Heart left ventricle (tissue), 16 donors: ENCODE measurements around the gene RAD51C. TPM values are rescaled to one million over a fixed set of nuclear protein-coding genes. Genes with fewer than 3 reads are reported as not detected.
"Not testable (repeated sequence)": the region's sequence is repeated elsewhere in the genome, so short reads cannot be mapped to it uniquely, and the experiment has no call there.

Experiments
- ATAC-seq, 4 donors: fragments of 200-7000 bp; cut with Tn5 transposase; one replicate each; pipeline ENCODE4 v1.9.1; 2020 to 2022; ENCODE audit warnings: moderate library complexity in 4 of 4, mild to moderate bottlenecking in 3 of 4, moderate number of reproducible peaks in 1 of 4
- DNase-seq, 5 donors: peaks; one replicate each; pipeline ENCODE4 v3.0.0-alpha.2; 2020
- H3K27ac ChIP-seq, 12 donors: fragments of 200-600 bp; sonication (generic) in 4 of 12; one replicate each; pipeline versions ENCODE4 v1.5.0 to v1.8.0; 2016 to 2022; ENCODE audit warnings: mild to moderate bottlenecking in 2 of 12
- H3K27me3 ChIP-seq, 9 donors: fragments of 200-600 bp; sonication (generic) in 2 of 9; one replicate each; pipeline versions ENCODE4 v1.5.1 to v1.8.0; 2016 to 2022; ENCODE audit warnings: mild to moderate bottlenecking in 3 of 9
- H3K36me3 ChIP-seq, 9 donors: fragments of 200-600 bp; sonication (generic) in 2 of 9; one replicate each; pipeline versions ENCODE4 v1.5.0 to v1.8.0; 2018 to 2022; ENCODE audit warnings: mild to moderate bottlenecking in 2 of 9
- H3K4me1 ChIP-seq, 12 donors: fragments of 200-600 bp; sonication (generic) in 4 of 12; one replicate each; pipeline versions ENCODE4 v1.5.0 to v1.8.0; 2016 to 2022; ENCODE audit warnings: mild to moderate bottlenecking in 3 of 12
- H3K4me3 ChIP-seq, 12 donors: fragments of 200-600 bp; sonication (generic) in 4 of 12; one replicate each; pipeline versions ENCODE4 v1.5.0 to v1.8.0; 2017 to 2022; ENCODE audit warnings: mild to moderate bottlenecking in 9 of 12, moderate library complexity in 4 of 12
- H3K9me3 ChIP-seq, 12 donors: fragments of 200-600 bp; sonication (generic) in 4 of 12; one replicate each; pipeline versions ENCODE4 v1.5.0 to v1.8.0; 2016 to 2022; ENCODE audit warnings: mild to moderate bottlenecking in 1 of 12
- CTCF ChIP-seq, 12 donors: fragments of 200-600 bp; sonication (generic) in 4 of 12; IDR thresholded peaks; one replicate each; pipeline versions ENCODE4 v1.5.0 to v1.8.0; 2018 to 2022; ENCODE audit warnings: antibody characterized with exemption in 12 of 12, mild to moderate bottlenecking in 5 of 12
- POLR2A ChIP-seq, 2 donors: fragments of 450-650 bp; IDR thresholded peaks; one replicate each; pipeline ENCODE4 v1.6.1; 2017; ENCODE audit warnings: antibody characterized with exemption in 2 of 2, mild to moderate bottlenecking in 2 of 2, moderate library complexity in 2 of 2
- WGBS, 4 donors: extraction: QIAGEN DNeasy Blood & Tissue Kit in 2 of 4; methylation state at CpG; one replicate each; pipeline versions ENCODE4 v1.1.5 to v1.1.7; 2013 to 2018; 5-methylcytosine and 5-hydroxymethylcytosine counted together
- intact Hi-C, 10 donors: fragments of 100-400 bp; cut with DNase I; formaldehyde crosslinking; loops; one replicate each; pipeline versions ENCODE4 v1.11.1 to v1.14.2; 2022
- polyA plus RNA-seq, 2 donors: library from polyadenylated mRNA; stranded (reverse); fragments of 200-250 nt; gene quantifications; one replicate each; pipeline ENCODE4 v1.2.3, GENCODE V29; 2013
- total RNA-seq, 9 donors: library from RNA; depleted of rRNA in 2 of 9; stranded (reverse); fragments of >200 nt in 2 of 9; fragmentation: NEBNext Ultra II Directional in 3 of 9; extraction: Animal tissue kit (Norgen Biotek cat#: 25700) in 3 of 9; gene quantifications; one replicate each; pipeline versions ENCODE4 v1.1.0 to v1.2.4, GENCODE V29; 2016 to 2023
- donor health status: ischemic (EF 13 %, LVEDD 7.1; RV severe dilation, severe dysfunction).
- donor health status: healthy with polysubstance abuse.
- donor health status: DM: no; HTN: yes; CAD: no.
- donor health status: DM: no; HTN: no; CAD: no.
- donor health status: ischemic (EF 25% LVEDD 6.9; RV normal size, moderate dysfunction).
- donor health status: ischemic (EF 25% LVEDD 5.7; RV mildly dilated, moderate dysfunction).
- donor health status: healthy.
- donor health status: DM: yes; HTN: yes; CAD: no.
- donor health status: ischemic (EF 35%, LVEDD 5.7; RV mildly dilated, moderate dysfunction).
- donor health status: nonischemic (EF 11% LVEDD 7.7; RV severe dilation, severe dysfunction).
- donor health status: DM: yes; HTN: yes; CAD: no.
- donor health status: PGD.
- donor health status: ischemic (EF 29% LVEDD 5.4; RV normal size, mild dysfunction).
- donor health status: nonischemic (EF 23%, LVEDD 6.1; RV moderate dilation, normal function).

Gene RAD51C
- total and polyA plus RNA-seq, 11 donors, result 17.1 to 48.9 (median 39.6) TPM

- no peaks in the 10 kb centered on the region for H3K9me3 ChIP-seq
- H3K4me3 ChIP-seq, result peak overlapping the region in 4 of 12 donors; percentile 10 to 26 (median 20)
- peak in 3 of 4 donors; percentile 62 to 76 (median 75) for ATAC-seq
- WGBS, 4 donors, result 45 to 51% (median 50%) methylated on average over 12 of the region's 12 CpGs
- no peak for DNase-seq
- H3K36me3 ChIP-seq, result no peaks in the 10 kb centered on the region
- H3K27ac ChIP-seq, result peak overlapping the region in 3 of 12 donors; percentile 4 to 49 (median 4)
- TF ChIP-seq POLR2A (IDR thresholded peaks at IDR 0.05), result no peak
- no peak for TF ChIP-seq CTCF (IDR thresholded peaks at IDR 0.05)
- intact Hi-C loops, result loop anchor here in 1 of 10 donors (10.0 kb wide), 1 partner anchor 145 kb away; no protein-coding TSS in a partner anchor
- no peaks in the 10 kb centered on the region for H3K27me3 ChIP-seq
- H3K4me1 ChIP-seq, result no peaks in the 10 kb centered on the region
Measured at GRCh38 chr17:58679263-58680037, 13.0 kb upstream of the RAD51C start.

- no peak for ATAC-seq
- H3K27ac ChIP-seq, result peak overlapping the region in 2 of 12 donors; percentile 4 to 49
- H3K27me3 ChIP-seq, result no peaks in the 10 kb centered on the region
- no peaks in the 10 kb centered on the region for H3K9me3 ChIP-seq
- no peaks in the 10 kb centered on the region for H3K4me1 ChIP-seq
- no peak for DNase-seq
- no peak for TF ChIP-seq CTCF (IDR thresholded peaks at IDR 0.05)
- TF ChIP-seq POLR2A (IDR thresholded peaks at IDR 0.05), result no peak
- H3K4me3 ChIP-seq, result peak overlapping the region in 4 of 12 donors; percentile 10 to 26 (median 20)
- intact Hi-C loops, result loop anchor here in 1 of 10 donors (10.0 kb wide), 1 partner anchor 145 kb away; no protein-coding TSS in a partner anchor
- H3K36me3 ChIP-seq, result no peaks in the 10 kb centered on the region
- 60 to 75% (median 63%) methylated on average over 6 of the region's 6 CpGs for whole genome bisulfite sequencing, 4 donors
Measured at GRCh38 chr17:58680038-58680369, 12.4 kb upstream of the RAD51C start.

GRCh38 chr17:58684003-58684402 lies 8.4 kb upstream of the RAD51C start:
- ATAC-seq, result no peak
- Histone ChIP-seq H3K36me3 (no peaks in the 10 kb centered on the region), H3K27me3 (no peaks in the 10 kb centered on the region), H3K9me3 (no peaks in the 10 kb centered on the region), H3K27ac (no peak overlapping the region), H3K4me1 (no peaks in the 10 kb centered on the region), H3K4me3 (no peak overlapping the region)
- TF ChIP-seq CTCF (IDR thresholded peaks at IDR 0.05) (no peak), POLR2A (IDR thresholded peaks at IDR 0.05) (no peak)
- intact Hi-C loops, result loop anchor here in 1 of 10 donors (10.0 kb wide), 1 partner anchor 149 kb away; no protein-coding TSS in a partner anchor
- DNase-seq, result no peak
- WGBS, 4 donors, result 81 to 94% (median 92%) methylated on average over 10 of the region's 10 CpGs

- intact Hi-C loops, result loop anchor here in 1 of 10 donors (10.0 kb wide), 1 partner anchor 150 kb away; no protein-coding TSS in a partner anchor
- not testable (repeated sequence) for DNase-seq, H3K4me3 ChIP-seq, H3K4me1 ChIP-seq, H3K9me3 ChIP-seq, H3K27ac ChIP-seq, H3K27me3 ChIP-seq, ATAC-seq, H3K36me3 ChIP-seq
- WGBS, 4 donors, result 89 to 94% (median 93%) methylated on average over 6 of the region's 6 CpGs
Measured at GRCh38 chr17:58684462-58684861, 7.9 kb upstream of the RAD51C start.
